Epithelial cell of esophagus (primary cell): ENCODE measurements around the gene ATP5MC2.

ENCODE experiments used
- DNase-seq: peaks from one replicate; pipeline ENCODE4 v3.0.0; 2010; ENCODE audit warnings: low read depth
- H3K4me3 ChIP-seq: 2 replicates; pipeline ENCODE4 v1.5.1; 2011; ENCODE audit warnings: mild to moderate bottlenecking, low read length, control low read depth
- TF ChIP-seq, protein P1 (sequence below): IDR thresholded peaks from 2 replicates; pipeline ENCODE4 v1.5.1; 2011; ENCODE audit warnings: low read depth, mild to moderate bottlenecking, low read length, control low read depth, inconsistent platforms; ENCODE audit not compliant: insufficient read depth; ENCODE audit errors: missing control alignments

ATP5MC2 gene

DNA sequence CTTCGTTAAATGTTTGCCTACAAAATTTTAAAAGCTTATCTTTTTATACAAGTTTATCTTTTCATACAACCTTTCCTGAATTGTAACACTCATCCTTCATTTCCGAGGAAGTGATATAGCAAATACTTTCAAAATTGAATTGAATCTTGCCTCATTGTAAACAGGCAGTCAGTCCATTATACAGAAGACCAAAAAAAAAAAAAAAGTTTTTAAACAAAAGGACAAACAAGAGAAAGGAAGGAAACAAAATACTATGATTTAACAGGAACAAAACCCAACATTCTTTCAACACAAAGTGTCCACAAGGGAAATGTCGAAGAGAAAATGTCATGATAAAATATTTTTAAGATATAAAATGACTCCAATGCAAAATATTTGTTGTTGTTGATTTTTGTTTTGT lies 58.2 kb downstream of the ATP5MC2 start:
- TF ChIP-seq, protein P1, sequence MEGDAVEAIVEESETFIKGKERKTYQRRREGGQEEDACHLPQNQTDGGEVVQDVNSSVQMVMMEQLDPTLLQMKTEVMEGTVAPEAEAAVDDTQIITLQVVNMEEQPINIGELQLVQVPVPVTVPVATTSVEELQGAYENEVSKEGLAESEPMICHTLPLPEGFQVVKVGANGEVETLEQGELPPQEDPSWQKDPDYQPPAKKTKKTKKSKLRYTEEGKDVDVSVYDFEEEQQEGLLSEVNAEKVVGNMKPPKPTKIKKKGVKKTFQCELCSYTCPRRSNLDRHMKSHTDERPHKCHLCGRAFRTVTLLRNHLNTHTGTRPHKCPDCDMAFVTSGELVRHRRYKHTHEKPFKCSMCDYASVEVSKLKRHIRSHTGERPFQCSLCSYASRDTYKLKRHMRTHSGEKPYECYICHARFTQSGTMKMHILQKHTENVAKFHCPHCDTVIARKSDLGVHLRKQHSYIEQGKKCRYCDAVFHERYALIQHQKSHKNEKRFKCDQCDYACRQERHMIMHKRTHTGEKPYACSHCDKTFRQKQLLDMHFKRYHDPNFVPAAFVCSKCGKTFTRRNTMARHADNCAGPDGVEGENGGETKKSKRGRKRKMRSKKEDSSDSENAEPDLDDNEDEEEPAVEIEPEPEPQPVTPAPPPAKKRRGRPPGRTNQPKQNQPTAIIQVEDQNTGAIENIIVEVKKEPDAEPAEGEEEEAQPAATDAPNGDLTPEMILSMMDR, result no peak
- DNase-seq, result no peak
- H3K4me3 ChIP-seq, result no peak overlapping the region

DNA sequence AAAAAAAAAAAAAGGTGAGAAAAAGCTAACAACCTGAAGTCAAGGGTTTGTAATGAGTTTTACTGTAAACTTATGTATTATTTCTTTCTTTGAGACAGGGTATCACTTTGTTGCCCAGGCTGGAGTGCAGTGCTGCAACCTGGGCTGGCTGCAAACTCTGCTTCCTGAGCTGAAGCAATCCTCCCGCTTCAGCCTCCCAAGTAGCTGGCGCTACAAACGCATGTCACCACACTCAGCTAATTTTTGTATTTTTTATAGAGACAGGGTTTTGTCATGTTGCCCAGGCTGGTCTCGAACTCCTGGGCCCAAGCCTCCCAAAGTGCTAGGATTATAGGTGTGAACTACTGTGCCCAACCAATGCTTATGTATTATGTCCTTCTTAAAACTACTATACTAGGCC lies 58.9 kb downstream of the ATP5MC2 start:
- TF ChIP-seq, protein P1, result no peak
- no peak for DNase-seq
- H3K4me3 ChIP-seq, result no peak overlapping the region
